ENCODE measurements around the gene FNDC10. TPM values are rescaled to one million over a fixed set of nuclear protein-coding genes. Genes with fewer than 3 reads are reported as not detected.
"Not testable (repeated sequence)": the region's sequence is repeated elsewhere in the genome, so short reads cannot be mapped to it uniquely, and the experiment has no call there.

FNDC10 gene
- total RNA-seq, 4 donors from 2014 or later: 10.5 to 18.9 (median 13.3) TPM

DNA sequence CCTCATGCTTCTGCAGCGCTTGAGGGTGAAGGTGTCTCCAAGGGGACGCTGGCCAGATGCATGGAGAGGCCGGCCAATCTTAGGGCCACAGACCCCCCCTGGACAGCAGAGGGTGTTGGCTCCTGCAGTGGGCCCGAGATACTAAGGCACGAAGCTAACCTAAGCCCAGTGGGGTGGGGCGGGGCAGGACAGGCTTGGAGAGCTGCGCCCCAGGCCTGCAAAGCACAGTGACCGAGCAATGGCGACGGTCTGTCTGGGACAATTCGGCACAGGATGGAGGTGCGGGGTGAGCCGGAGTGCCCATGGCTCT lies 1.3 kb downstream of the FNDC10 start:
- TF ChIP-seq, protein P1, sequence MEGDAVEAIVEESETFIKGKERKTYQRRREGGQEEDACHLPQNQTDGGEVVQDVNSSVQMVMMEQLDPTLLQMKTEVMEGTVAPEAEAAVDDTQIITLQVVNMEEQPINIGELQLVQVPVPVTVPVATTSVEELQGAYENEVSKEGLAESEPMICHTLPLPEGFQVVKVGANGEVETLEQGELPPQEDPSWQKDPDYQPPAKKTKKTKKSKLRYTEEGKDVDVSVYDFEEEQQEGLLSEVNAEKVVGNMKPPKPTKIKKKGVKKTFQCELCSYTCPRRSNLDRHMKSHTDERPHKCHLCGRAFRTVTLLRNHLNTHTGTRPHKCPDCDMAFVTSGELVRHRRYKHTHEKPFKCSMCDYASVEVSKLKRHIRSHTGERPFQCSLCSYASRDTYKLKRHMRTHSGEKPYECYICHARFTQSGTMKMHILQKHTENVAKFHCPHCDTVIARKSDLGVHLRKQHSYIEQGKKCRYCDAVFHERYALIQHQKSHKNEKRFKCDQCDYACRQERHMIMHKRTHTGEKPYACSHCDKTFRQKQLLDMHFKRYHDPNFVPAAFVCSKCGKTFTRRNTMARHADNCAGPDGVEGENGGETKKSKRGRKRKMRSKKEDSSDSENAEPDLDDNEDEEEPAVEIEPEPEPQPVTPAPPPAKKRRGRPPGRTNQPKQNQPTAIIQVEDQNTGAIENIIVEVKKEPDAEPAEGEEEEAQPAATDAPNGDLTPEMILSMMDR (IDR thresholded peaks at IDR 0.05): no peak
- no peak for TF ChIP-seq POLR2A (IDR thresholded peaks at IDR 0.05)
- 88 to 90% methylated on average over 8 to 13 of the region's 13 CpGs for WGBS, 2 donors
- DNase-seq (ENCODE audit: low spot score in 2 of 2): peak in 1 of 2 donors; percentile 83
- intact Hi-C loops (cut with DNase I; ENCODE audit: low total_unique reads): no loop called here
- H3K4me3 ChIP-seq (ENCODE audit: low read depth, poor library complexity, severe bottlenecking): no peak overlapping the region

DNA sequence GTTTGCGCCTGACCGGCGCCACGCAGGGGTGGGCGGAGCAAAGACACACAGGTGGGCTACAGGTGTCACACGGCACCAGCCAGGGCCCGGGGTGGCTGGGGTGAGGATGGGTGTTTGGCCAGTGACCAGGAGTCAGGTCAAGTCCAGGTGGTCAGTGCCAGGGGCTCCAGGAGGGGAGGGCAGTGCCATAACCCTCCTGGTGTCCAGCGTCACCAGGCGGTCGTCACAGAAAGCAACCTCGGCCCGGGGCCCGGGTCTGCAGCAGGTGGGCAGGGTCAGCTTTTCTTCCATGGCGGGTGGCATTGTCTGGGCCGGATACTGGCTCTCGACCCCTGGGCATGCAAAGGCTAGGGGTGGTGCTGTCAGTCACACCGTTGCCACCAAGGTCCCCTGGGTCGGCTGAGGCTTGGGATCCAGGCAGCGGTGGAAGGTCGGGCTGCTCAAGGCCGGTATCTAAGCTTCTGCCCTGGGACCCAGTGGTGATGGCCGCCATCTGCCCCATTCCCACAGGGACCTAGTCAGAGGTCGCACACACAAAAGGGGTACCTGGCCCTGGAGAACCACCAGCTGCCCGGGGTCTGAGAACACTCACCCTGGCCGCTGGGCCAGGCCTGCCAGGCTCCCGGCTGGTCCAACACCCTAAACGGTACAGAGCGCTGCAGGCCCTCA lies 1.8 kb downstream of the FNDC10 start:
- intact Hi-C loops (cut with DNase I; ENCODE audit: low total_unique reads): no loop called here
- 84 to 92% methylated on average over 13 to 24 of the region's 28 CpGs for WGBS, 2 donors
- TF ChIP-seq, protein P1 (IDR thresholded peaks at IDR 0.05): no peak
- no peak for TF ChIP-seq POLR2A (IDR thresholded peaks at IDR 0.05)
- DNase-seq (ENCODE audit: low spot score in 2 of 2): peak in 1 of 2 donors; percentile 84
- H3K4me3 ChIP-seq (ENCODE audit: low read depth, poor library complexity, severe bottlenecking): no peak overlapping the region

DNA sequence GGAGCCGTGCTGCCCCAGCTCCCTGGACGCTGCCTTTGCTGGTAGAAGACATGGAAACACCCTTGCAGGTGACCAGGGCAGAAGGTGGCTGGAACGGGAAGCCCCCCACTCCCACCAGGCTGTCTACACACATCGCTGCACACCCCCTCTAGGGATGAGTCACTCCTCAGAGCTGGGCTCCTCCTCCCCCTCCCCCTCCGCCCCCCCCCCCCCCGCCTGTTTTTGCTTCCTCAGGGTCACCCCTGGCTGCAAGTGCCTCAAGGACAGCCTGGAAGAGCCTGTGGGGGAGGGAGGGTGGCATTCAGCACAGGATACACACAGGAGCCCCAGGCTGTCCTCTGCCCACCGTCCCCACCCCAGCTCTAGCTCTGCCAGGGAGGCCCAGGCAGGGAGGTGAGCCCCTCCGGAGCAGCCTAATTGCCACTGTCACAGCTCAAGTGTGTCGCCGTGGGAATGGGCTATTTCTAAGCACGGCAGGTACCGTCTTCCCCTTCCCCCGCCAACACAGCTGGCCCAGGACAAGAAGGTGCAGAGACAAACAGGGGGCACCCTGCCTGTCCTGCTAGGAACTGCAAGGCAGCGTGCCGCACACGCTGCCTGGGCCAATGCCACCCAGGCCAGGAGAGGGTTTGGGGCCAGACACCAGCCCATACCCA lies 2.5 kb downstream of the FNDC10 start:
- no peak overlapping the region for H3K4me3 ChIP-seq (ENCODE audit: low read depth, poor library complexity, severe bottlenecking)
- TF ChIP-seq, protein P1 (IDR thresholded peaks at IDR 0.05): no peak
- no peak for TF ChIP-seq POLR2A (IDR thresholded peaks at IDR 0.05)
- WGBS, 2 donors: 21 to 38% methylated on average over 7 to 13 of the region's 16 CpGs
- no peak for DNase-seq (ENCODE audit: low spot score in 2 of 2)
- intact Hi-C loops (cut with DNase I; ENCODE audit: low total_unique reads): no loop called here

DNA sequence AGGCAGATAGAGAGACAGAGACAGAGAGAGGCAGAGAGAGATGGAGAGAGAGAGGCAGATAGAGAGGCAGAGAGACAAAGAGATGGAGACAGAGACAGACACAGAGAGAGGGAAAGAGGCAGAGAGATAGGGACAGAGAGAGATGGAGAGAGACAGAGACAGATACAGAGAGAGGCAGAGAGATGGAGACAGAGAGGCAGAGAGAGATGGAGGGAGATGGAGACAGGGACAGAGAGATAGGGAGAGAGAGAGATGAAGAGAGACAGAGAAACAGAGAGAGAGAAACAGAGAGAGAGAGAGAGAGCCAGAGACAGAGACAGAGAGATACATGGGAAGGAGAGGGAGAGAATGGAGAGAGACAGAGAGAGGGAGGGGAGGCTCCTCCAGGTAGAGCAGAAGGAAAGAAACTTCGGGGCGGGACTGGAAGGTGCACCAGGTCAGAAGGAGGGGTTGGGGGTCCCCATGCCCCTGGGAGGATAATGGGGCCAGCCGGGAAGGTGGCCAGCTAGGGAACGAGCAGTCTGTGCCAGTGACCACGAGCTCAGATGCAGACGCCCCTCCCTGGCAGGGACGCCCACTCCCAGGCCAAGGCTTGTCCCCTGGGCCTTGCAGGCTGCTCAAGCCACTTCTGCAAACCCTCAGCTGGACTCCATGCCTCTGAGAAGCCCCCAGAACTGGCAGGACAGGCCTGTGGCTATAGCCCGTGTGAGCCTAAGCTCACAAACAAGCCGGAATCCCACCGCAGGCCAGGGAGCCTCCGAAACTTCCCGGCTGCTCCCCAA lies 3.3 kb downstream of the FNDC10 start:
- H3K4me3 ChIP-seq (ENCODE audit: low read depth, poor library complexity, severe bottlenecking): no peak overlapping the region
- intact Hi-C loops (cut with DNase I; ENCODE audit: low total_unique reads): no loop called here
- WGBS, 2 donors: 38 to 49% methylated on average over 7 of the region's 12 CpGs
- DNase-seq (ENCODE audit: low spot score in 2 of 2): no peak
- TF ChIP-seq, protein P1 (IDR thresholded peaks at IDR 0.05): no peak
- TF ChIP-seq POLR2A (IDR thresholded peaks at IDR 0.05): no peak

DNA sequence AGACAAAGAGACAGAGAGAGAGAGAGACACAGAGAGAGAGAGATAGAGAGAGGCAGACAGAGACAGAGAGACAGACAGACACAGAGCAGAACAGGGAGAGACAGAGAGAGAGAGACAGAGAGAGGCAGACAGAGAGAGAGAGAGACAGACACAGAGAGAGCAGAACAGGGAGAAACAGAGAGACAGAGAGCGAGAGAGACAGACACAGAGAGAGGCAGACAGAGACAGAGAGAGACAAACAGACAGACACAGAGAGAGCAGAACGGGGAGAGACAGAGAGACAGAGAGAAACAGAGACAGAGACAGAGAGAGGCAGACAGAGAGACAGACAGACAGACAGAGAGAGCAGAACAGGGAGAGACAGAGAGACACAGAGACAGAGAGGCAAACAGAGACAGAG lies 4.6 kb downstream of the FNDC10 start:
- 79 to 89% methylated on average over 2 of the region's 2 CpGs for WGBS, 2 donors

DNA sequence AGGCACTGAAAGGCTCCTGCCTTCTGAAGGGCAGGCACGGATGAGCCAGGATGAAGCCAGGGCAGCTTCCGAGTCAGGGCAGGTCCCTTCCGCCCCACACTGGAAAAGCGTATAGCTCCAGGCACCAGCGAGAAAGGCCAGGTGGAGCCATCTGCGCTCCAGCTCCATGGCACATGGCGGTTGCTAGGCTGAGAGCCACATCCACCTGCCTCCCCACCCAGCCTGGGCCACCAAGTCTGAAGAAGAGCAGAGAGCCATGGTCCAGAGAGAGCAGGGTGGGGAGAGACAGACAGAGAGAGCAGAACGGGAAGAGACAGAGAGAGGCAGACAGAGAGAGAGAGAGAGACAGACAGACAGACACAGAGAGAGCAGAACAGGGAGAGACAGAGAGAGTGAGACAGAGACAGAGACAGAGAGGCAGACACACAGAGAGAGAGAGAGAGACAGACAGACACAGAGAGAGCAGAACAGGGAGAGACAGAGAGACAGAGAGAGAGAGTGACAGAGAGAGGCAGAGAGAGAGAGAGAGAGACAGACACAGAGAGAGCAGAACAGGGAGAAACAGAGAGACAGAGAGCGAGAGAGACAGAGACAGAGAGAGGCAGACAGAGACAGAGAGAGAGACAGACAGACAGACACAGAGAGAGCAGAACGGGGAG lies 5.2 kb downstream of the FNDC10 start:
- intact Hi-C loops (cut with DNase I; ENCODE audit: low total_unique reads): no loop called here
- DNase-seq (ENCODE audit: low spot score in 2 of 2): no peak
- TF ChIP-seq, protein P1 (IDR thresholded peaks at IDR 0.05): no peak
- no peak for TF ChIP-seq POLR2A (IDR thresholded peaks at IDR 0.05)
- H3K4me3 ChIP-seq (ENCODE audit: low read depth, poor library complexity, severe bottlenecking): no peak overlapping the region
- WGBS, 2 donors: 43 to 51% methylated on average over 9 to 10 of the region's 10 CpGs

More for the DNA sequence above, 4.6 kb downstream of the FNDC10 start:
- DNase-seq (ENCODE audit: low spot score in 2 of 2); intact Hi-C loops (cut with DNase I; ENCODE audit: low total_unique reads); H3K4me3 ChIP-seq (ENCODE audit: low read depth, poor library complexity, severe bottlenecking): not testable (repeated sequence)
